Breast epithelium (tissue), 4 donors: ENCODE measurements around the gene OSBPL1A. TPM values are rescaled to one million over a fixed set of nuclear protein-coding genes. Genes with fewer than 3 reads are reported as not detected.

Experiments used
- DNase-seq, 2 donors: peaks; one replicate each; pipeline ENCODE4 v3.0.0-alpha.2; 2019; ENCODE audit warnings: low spot score in 2 of 2
- H3K27ac ChIP-seq, 2 donors: fragments of 200-600 bp; sonication (generic) in 1 of 2; one replicate each; pipeline ENCODE4 v1.5.1; 2016 to 2019; ENCODE audit warnings: mild to moderate bottlenecking in 1 of 2
- H3K27me3 ChIP-seq, 2 donors: fragments of 200-600 bp; sonication (generic) in 1 of 2; one replicate each; pipeline versions ENCODE4 v1.5.1 to v1.6.0; 2017 to 2019; ENCODE audit warnings: control low read depth in 1 of 2, mild to moderate bottlenecking in 1 of 2
- H3K36me3 ChIP-seq: fragments of 200-600 bp; one replicate; pipeline ENCODE4 v1.5.1; 2019
- H3K4me1 ChIP-seq, 2 donors: fragments of 200-600 bp; sonication (generic); one replicate each; pipeline ENCODE4 v1.5.1; 2016 to 2019; ENCODE audit warnings: control low read depth in 1 of 2
- H3K4me3 ChIP-seq, 3 donors: fragments of 200-600 bp; sonication (generic); 1 replicate in 2 of 3; 2 replicates in 1 of 3; pipeline ENCODE4 v1.5.1; 2016 to 2019; ENCODE audit warnings: mild to moderate bottlenecking in 3 of 3, moderate library complexity in 2 of 3
- H3K9me3 ChIP-seq, 2 donors: fragments of 200-600 bp; sonication (generic) in 1 of 2; one replicate each; pipeline ENCODE4 v1.5.1; 2016 to 2019; ENCODE audit warnings: control low read depth in 1 of 2
- CTCF ChIP-seq, 3 donors: fragments of 450-650 bp; IDR thresholded peaks; one replicate each; pipeline ENCODE4 v1.5.1; 2016 to 2017; ENCODE audit warnings: antibody characterized with exemption in 3 of 3, mild to moderate bottlenecking in 3 of 3, moderate library complexity in 3 of 3
- POLR2A ChIP-seq: fragments of 450-650 bp; IDR thresholded peaks from one replicate; pipeline ENCODE4 v1.6.1; 2016; ENCODE audit warnings: antibody characterized with exemption, mild to moderate bottlenecking, moderate library complexity
- POLR2AphosphoS5 ChIP-seq, 3 donors: sonication (generic); formaldehyde crosslinking; IDR thresholded peaks; one replicate each; pipeline ENCODE4 v1.6.1; 2017; ENCODE audit warnings: antibody characterized with exemption in 3 of 3
- intact Hi-C: fragments of 100-400 bp; cut with DNase I; formaldehyde crosslinking; loops from one replicate; pipeline ENCODE4 v1.15.1; 2023; ENCODE audit warnings: low total_unique reads
- total RNA-seq, 3 donors: library from RNA; depleted of rRNA; stranded (reverse); fragments of >200 nt; gene quantifications; one replicate each; pipeline ENCODE4 v1.1.0, GENCODE V29; 2016

OSBPL1A gene
- total RNA-seq, 3 donors from 2014 or later, result 61.1 to 84.3 (median 77.0) TPM

GRCh38 chr18:24173997-24174396 lies 223.6 kb downstream of the OSBPL1A start:
- no peak for TF ChIP-seq POLR2AphosphoS5 (IDR thresholded peaks at IDR 0.05)
- no peak for TF ChIP-seq CTCF (IDR thresholded peaks at IDR 0.05)
- TF ChIP-seq POLR2A, result no peak
- Histone ChIP-seq H3K4me3 (no peak overlapping the region), H3K27me3 (no peaks in the 10 kb centered on the region), H3K36me3 (no peaks in the 10 kb centered on the region), H3K9me3 (no peaks in the 10 kb centered on the region), H3K27ac (no peak overlapping the region), H3K4me1 (no peaks in the 10 kb centered on the region)
- DNase-seq, result no peak
- intact Hi-C loops, result no loop called here

GRCh38 chr18:24170360-24170759 lies 227.3 kb downstream of the OSBPL1A start:
- no peaks in the 10 kb centered on the region for H3K36me3 ChIP-seq
- no peak for TF ChIP-seq CTCF (IDR thresholded peaks at IDR 0.05)
- no peak for TF ChIP-seq POLR2A
- no peak for TF ChIP-seq POLR2AphosphoS5 (IDR thresholded peaks at IDR 0.05)
- no peak overlapping the region for H3K27ac ChIP-seq
- no peaks in the 10 kb centered on the region for H3K27me3 ChIP-seq
- H3K9me3 ChIP-seq, result no peaks in the 10 kb centered on the region
- DNase-seq, result no peak
- intact Hi-C loops, result no loop called here
- H3K4me3 ChIP-seq, result no peak overlapping the region
- H3K4me1 ChIP-seq, result no peaks in the 10 kb centered on the region

- no peaks in the 10 kb centered on the region for H3K4me1 ChIP-seq
- TF ChIP-seq POLR2A (no peak), CTCF (IDR thresholded peaks at IDR 0.05) (no peak), POLR2AphosphoS5 (IDR thresholded peaks at IDR 0.05) (no peak)
- no peaks in the 10 kb centered on the region for H3K9me3 ChIP-seq
- no peak overlapping the region for H3K27ac ChIP-seq
- DNase-seq, result no peak
- H3K36me3 ChIP-seq, result peaks cover 5% of the 10 kb centered on the region
- intact Hi-C loops, result no loop called here
- H3K27me3 ChIP-seq, result no peaks in the 10 kb centered on the region
- H3K4me3 ChIP-seq, result no peak overlapping the region
Observed at GRCh38 chr18:24168496-24168895, 229.1 kb downstream of the OSBPL1A start.

GRCh38 chr18:24161304-24161703 lies 236.3 kb downstream of the OSBPL1A start:
- intact Hi-C loops, result no loop called here
- DNase-seq, result no peak
- Histone ChIP-seq H3K4me3 (no peak overlapping the region), H3K4me1 (no peaks in the 10 kb centered on the region), H3K36me3 (peaks cover 5% of the 10 kb centered on the region), H3K9me3 (no peaks in the 10 kb centered on the region), H3K27me3 (no peaks in the 10 kb centered on the region), H3K27ac (no peak overlapping the region)
- TF ChIP-seq POLR2AphosphoS5 (IDR thresholded peaks at IDR 0.05) (no peak), POLR2A (no peak), CTCF (IDR thresholded peaks at IDR 0.05) (no peak)

GRCh38 chr18:24160086-24160485 lies 237.5 kb downstream of the OSBPL1A start:
- no peak overlapping the region for H3K27ac ChIP-seq
- H3K9me3 ChIP-seq, result no peaks in the 10 kb centered on the region
- peaks cover 3% of the 10 kb centered on the region for H3K36me3 ChIP-seq
- H3K4me3 ChIP-seq, result no peak overlapping the region
- no peaks in the 10 kb centered on the region for H3K27me3 ChIP-seq
- intact Hi-C loops, result no loop called here
- DNase-seq, result no peak
- TF ChIP-seq CTCF (IDR thresholded peaks at IDR 0.05) (no peak), POLR2AphosphoS5 (IDR thresholded peaks at IDR 0.05) (no peak), POLR2A (no peak)
- H3K4me1 ChIP-seq, result no peaks in the 10 kb centered on the region
